H1 (cell line): ENCODE results near the gene BNIP1. TPM values are rescaled to one million over a fixed set of nuclear protein-coding genes. Genes with fewer than 3 reads are reported as not detected.

Experiments used
- CTCF ChIA-PET: fragments of 300-600 bp; sonication (Branson Sonifier 250); formaldehyde crosslinking; loops from one replicate; lab custom pipeline; 2021; ENCODE audit not compliant: partially characterized antibody; lab: Charles Lee
- POLR2A ChIA-PET: fragments of 300-600 bp; sonication (Branson Sonifier 250); formaldehyde crosslinking; loops from one replicate; lab custom pipeline; 2021; ENCODE audit warnings: inconsistent platforms; ENCODE audit not compliant: partially characterized antibody; lab: Charles Lee
- DNase-seq, 2 experiments: peaks; one replicate each; pipeline versions ENCODE4 v3.0.0 to v3.0.0-alpha.2; 2010 to 2022; ENCODE audit warnings: low spot score in 2 of 2, low read depth in 1 of 2, mixed read lengths in 1 of 2
- FAIRE-seq: peaks from 2 replicates; lab custom pipeline; 2011; peaks lifted over from hg19 to GRCh38; lab: Jason Lieb, UNC
- H2AFZ ChIP-seq: 2 replicates; pipeline ENCODE4 v1.8.1; 2012; ENCODE audit warnings: low read length, inconsistent platforms
- H2AK5ac ChIP-seq: 2 replicates; pipeline ENCODE4 v1.6.1; 2013; ENCODE audit warnings: low read depth, low read length
- H2BK120ac ChIP-seq: replicated peaks from 2 replicates; pipeline ENCODE3; 2013; ENCODE audit warnings: low read depth, low read length, inconsistent platforms
- H2BK12ac ChIP-seq: 2 replicates; pipeline ENCODE4 v1.6.1; 2013; ENCODE audit warnings: low read depth, low read length
- H2BK15ac ChIP-seq: 2 replicates; pipeline ENCODE4 v1.6.1; 2013; ENCODE audit warnings: low read length
- H2BK20ac ChIP-seq: 2 replicates; pipeline ENCODE4 v1.6.1; 2013; ENCODE audit warnings: low read length
- H2BK5ac ChIP-seq: 2 replicates; pipeline ENCODE4 v1.6.1; 2013; ENCODE audit warnings: low read depth, low read length
- H3K14ac ChIP-seq: 2 replicates; pipeline ENCODE4 v1.6.1; 2013; ENCODE audit warnings: inconsistent platforms; ENCODE audit not compliant: insufficient read length
- H3K18ac ChIP-seq: 2 replicates; pipeline ENCODE4 v1.6.1; 2013; ENCODE audit warnings: low read length; ENCODE audit errors: extremely low read depth
- H3K23ac ChIP-seq: 2 replicates; pipeline ENCODE4 v1.6.1; 2013; ENCODE audit warnings: inconsistent platforms; ENCODE audit not compliant: insufficient read length
- H3K23me2 ChIP-seq: 2 replicates; pipeline ENCODE4 v1.6.1; 2013; ENCODE audit warnings: low read depth, low read length
- H3K27ac ChIP-seq: 2 replicates; pipeline ENCODE4 v1.6.1; 2011; ENCODE audit warnings: low read depth, low read length, inconsistent platforms
- H3K27me3 ChIP-seq, 4 experiments: replicated peaks in 1 of 4; 1 replicate in 1 of 4; 2 replicates in 3 of 4; pipeline versions ENCODE4 v1.6.1 to v1.8.1; 2011 to 2013; ENCODE audit warnings: low read length in 3 of 4, mild to moderate bottlenecking in 3 of 4, inconsistent platforms in 2 of 4, mixed read lengths in 2 of 4, moderate library complexity in 1 of 4; ENCODE audit not compliant: control insufficient read depth in 3 of 4, insufficient read depth in 3 of 4; ENCODE audit errors: extremely low read depth in 1 of 4
- H3K36me3 ChIP-seq, 4 experiments: 2 replicates each; pipeline versions ENCODE4 v1.6.1 to v1.8.1; 2011 to 2013; ENCODE audit warnings: mild to moderate bottlenecking in 4 of 4, low read length in 3 of 4, moderate library complexity in 2 of 4, control low read depth in 1 of 4, inconsistent platforms in 1 of 4; ENCODE audit not compliant: insufficient read depth in 4 of 4, control insufficient read depth in 2 of 4
- H3K4ac ChIP-seq: replicated peaks from 2 replicates; pipeline ENCODE3; 2013; ENCODE audit warnings: low read length, low read depth, mixed read lengths, inconsistent platforms; ENCODE audit not compliant: insufficient read length
- H3K4me1 ChIP-seq, 4 experiments: replicated peaks in 1 of 4; 1 replicate in 1 of 4; 2 replicates in 3 of 4; pipeline versions ENCODE4 v1.6.1 to v1.8.1; 2011 to 2013; ENCODE audit warnings: low read length in 3 of 4, inconsistent platforms in 2 of 4, mixed read lengths in 1 of 4; ENCODE audit not compliant: insufficient read depth in 4 of 4, control insufficient read depth in 3 of 4
- H3K4me2 ChIP-seq, 2 experiments: 2 replicates each; pipeline versions ENCODE4 v1.6.1 to v1.8.1; 2011 to 2013; ENCODE audit warnings: low read depth in 2 of 2, low read length in 2 of 2, control low read depth in 1 of 2, inconsistent platforms in 1 of 2, mild to moderate bottlenecking in 1 of 2; ENCODE audit not compliant: insufficient read depth in 1 of 2
- H3K4me3 ChIP-seq, 4 experiments: fragments of 200-600, 300-600 bp in 1 of 4; sonication (generic), shearing (Covaris generic), sonication (Bioruptor Twin) in 1 of 4; 2 replicates each; pipeline versions ENCODE4 v1.5.1 to v1.8.1; 2011 to 2016; ENCODE audit warnings: low read length in 4 of 4, low read depth in 3 of 4, control low read depth in 2 of 4, inconsistent platforms in 2 of 4, mild to moderate bottlenecking in 2 of 4, mixed read lengths in 1 of 4, moderate library complexity in 1 of 4; ENCODE audit not compliant: insufficient read depth in 2 of 4; ENCODE audit errors: extremely low read depth in 1 of 4
- H3K56ac ChIP-seq: replicated peaks from 2 replicates; pipeline ENCODE3; 2013; ENCODE audit warnings: low read depth, mild to moderate bottlenecking, mixed read lengths, low read length, inconsistent platforms; ENCODE audit not compliant: insufficient read length
- H3K79me1 ChIP-seq: 2 replicates; pipeline ENCODE4 v1.6.1; 2013; ENCODE audit warnings: low read depth, low read length, control low read depth
- H3K79me2 ChIP-seq, 2 experiments: 2 replicates each; pipeline versions ENCODE4 v1.6.1 to v1.8.1; 2012 to 2013; ENCODE audit warnings: low read length in 2 of 2, mild to moderate bottlenecking in 2 of 2, inconsistent platforms in 1 of 2; ENCODE audit not compliant: insufficient read depth in 2 of 2, control insufficient read depth in 1 of 2
- H3K9ac ChIP-seq, 4 experiments: replicated peaks in 1 of 4; 1 replicate in 1 of 4; 2 replicates in 3 of 4; pipeline versions ENCODE4 v1.6.1 to v1.8.1; 2011 to 2013; ENCODE audit warnings: low read depth in 3 of 4, low read length in 3 of 4, control low read depth in 2 of 4, mild to moderate bottlenecking in 2 of 4, moderate library complexity in 2 of 4, inconsistent platforms in 1 of 4; ENCODE audit errors: extremely low read depth in 1 of 4
- H3K9me3 ChIP-seq, 2 experiments: 2 replicates each; pipeline versions ENCODE4 v1.6.1 to v1.8.1; 2012 to 2013; ENCODE audit warnings: mild to moderate bottlenecking in 2 of 2, moderate library complexity in 2 of 2, control low read depth in 1 of 2, inconsistent platforms in 1 of 2, low read depth in 1 of 2, low read length in 1 of 2, mixed read lengths in 1 of 2; ENCODE audit not compliant: insufficient read depth in 2 of 2
- H4K20me1 ChIP-seq, 2 experiments: replicated peaks in 1 of 2; 2 replicates each; pipeline versions ENCODE3 to v1.8.1; 2011 to 2013; ENCODE audit warnings: inconsistent platforms in 2 of 2, low read length in 2 of 2, mild to moderate bottlenecking in 1 of 2; ENCODE audit not compliant: insufficient read depth in 2 of 2, control insufficient read depth in 1 of 2
- H4K5ac ChIP-seq: 2 replicates; pipeline ENCODE4 v1.6.1; 2013; ENCODE audit warnings: low read length, low read depth, mixed read lengths, inconsistent platforms; ENCODE audit not compliant: insufficient read length
- H4K8ac ChIP-seq: 2 replicates; pipeline ENCODE4 v1.8.0; 2013; ENCODE audit warnings: mild to moderate bottlenecking, moderate library complexity, low read length, inconsistent platforms; ENCODE audit not compliant: insufficient read depth; ENCODE audit errors: extremely low read depth
- H4K91ac ChIP-seq: replicated peaks from 2 replicates; pipeline ENCODE3; 2013; ENCODE audit warnings: low read length, mixed read lengths, inconsistent platforms; ENCODE audit not compliant: insufficient read length
- SUZ12 ChIP-seq: fragments of 200-600 bp; sonication (generic); IDR thresholded peaks from 2 replicates; pipeline ENCODE4 v1.6.1; 2012; ENCODE audit warnings: mild to moderate bottlenecking, inconsistent platforms, low read length, moderate library complexity, mixed read lengths
- WGBS, 2 experiments: shearing (Covaris generic) in 1 of 2; methylation state at CpG; one replicate each; pipeline versions ENCODE4 v1.1.6 to v1.1.7; 2013 to 2015; ENCODE audit warnings: low lambda C conversion rate in 2 of 2, mixed read lengths in 2 of 2, inconsistent platforms in 1 of 2, low coverage in 1 of 2, missing lambda C conversion rate in 1 of 2; ENCODE audit not compliant: insufficient replicate concordance in 2 of 2, insufficient coverage in 1 of 2, insufficient read length in 1 of 2; ENCODE audit errors: extremely low coverage in 1 of 2, missing lambda C conversion rate in 1 of 2; 5-methylcytosine and 5-hydroxymethylcytosine counted together
- polyA plus RNA-seq, 7 experiments: library from polyadenylated mRNA; depleted of rRNA in 3 of 7; stranded (reverse) in 5 of 7; unstranded in 2 of 7; fragments of >200 nt in 5 of 7; fragments of 200-250 nt in 2 of 7; gene quantifications; 1 replicate in 5 of 7; 2 replicates in 1 of 7; 4 replicates in 1 of 7; pipeline versions ENCODE4 v1.2.1 to v1.2.3, GENCODE V29; 2011 to 2013; ENCODE audit warnings: missing spikeins in 2 of 7, mixed read lengths in 2 of 7
- total RNA-seq: library from RNA; stranded (reverse); fragmentation: NEBNext Ultra II Directional; extraction: Animal tissue kit (Norgen Biotek cat#: 25700); gene quantifications from 2 replicates; pipeline ENCODE4 v1.2.1, GENCODE V29; 2021
- TF ChIP-seq, protein P1 (sequence below): IDR thresholded peaks from 2 replicates; pipeline ENCODE4 v1.6.1; 2012; ENCODE audit warnings: low read length, inconsistent platforms

Gene BNIP1
- total and polyA plus RNA-seq, 2 of the 8 experiments (the other 6 are each of a cell fraction or from before 2014, with no cell fraction given) = 13.5 to 14.7 TPM

- Histone ChIP-seq H3K79me2 (no peaks in the 10 kb centered on the region), H3K56ac (no peak overlapping the region), H4K8ac (no peak overlapping the region), H3K4me2 (no peak overlapping the region), H3K4me3 (no peak overlapping the region), H2BK5ac (no peak overlapping the region), H3K36me3 (no peaks in the 10 kb centered on the region), H3K9ac (no peak overlapping the region), H3K23me2 (no peaks in the 10 kb centered on the region; the same call in 1 of the 2 replicates), H4K5ac (no peak overlapping the region), H3K14ac (no peak overlapping the region), H3K27ac (no peak overlapping the region), H3K4me1 (peaks cover 0 to 5% (median 2%) of the 10 kb centered on the region in 4 experiments; a peak in 3 of 7 replicates), H2BK12ac (no peak overlapping the region), H2AFZ (no peak overlapping the region), H3K4ac (no peak overlapping the region), H2BK120ac (no peak overlapping the region), H3K79me1 (no peaks in the 10 kb centered on the region), H4K91ac (no peak overlapping the region), H4K20me1 (no peaks in the 10 kb centered on the region), H3K27me3 (peaks cover 0 to 2% (median 0%) of the 10 kb centered on the region in 4 experiments; a peak in 1 of 7 replicates), H3K18ac (no peak overlapping the region), H2BK20ac (no peak overlapping the region), H3K9me3 (no peaks in the 10 kb centered on the region), H2BK15ac (no peak overlapping the region), H3K23ac (no peak overlapping the region), H2AK5ac (no peak overlapping the region)
- FAIRE-seq (no peak), DNase-seq (no peak)
- POLR2A ChIA-PET = no interaction called here
- 89% methylated on average over 6 of the region's 6 CpGs; no CpG with 5 or more reads in 1 of the 2 experiments for WGBS, 2 experiments
- CTCF ChIA-PET = interaction anchor here (0.5 to 2.2 kb wide), 7 partner anchors 9 to 1861 kb away, joined by 3 to 7 read pairs (median 4); no protein-coding TSS in a partner anchor
- TF ChIP-seq, protein P1, sequence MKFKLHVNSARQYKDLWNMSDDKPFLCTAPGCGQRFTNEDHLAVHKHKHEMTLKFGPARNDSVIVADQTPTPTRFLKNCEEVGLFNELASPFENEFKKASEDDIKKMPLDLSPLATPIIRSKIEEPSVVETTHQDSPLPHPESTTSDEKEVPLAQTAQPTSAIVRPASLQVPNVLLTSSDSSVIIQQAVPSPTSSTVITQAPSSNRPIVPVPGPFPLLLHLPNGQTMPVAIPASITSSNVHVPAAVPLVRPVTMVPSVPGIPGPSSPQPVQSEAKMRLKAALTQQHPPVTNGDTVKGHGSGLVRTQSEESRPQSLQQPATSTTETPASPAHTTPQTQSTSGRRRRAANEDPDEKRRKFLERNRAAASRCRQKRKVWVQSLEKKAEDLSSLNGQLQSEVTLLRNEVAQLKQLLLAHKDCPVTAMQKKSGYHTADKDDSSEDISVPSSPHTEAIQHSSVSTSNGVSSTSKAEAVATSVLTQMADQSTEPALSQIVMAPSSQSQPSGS = no peak
- no peak for TF ChIP-seq SUZ12
These were observed 61.6 kb downstream of the BNIP1 start for GRCh38 chr5:173205916-173206315.
